H1 (cell line): ENCODE data around the gene RAB40B. TPM values are rescaled to one million over a fixed set of nuclear protein-coding genes. Genes with fewer than 3 reads are reported as not detected.

Experiments used
- CBX5 ChIP-seq: fragments of 300-800, 300-1000 bp; sonication (generic); IDR thresholded peaks from 2 replicates; pipeline ENCODE4 v1.7.1; 2016; ENCODE audit warnings: antibody characterized with exemption, low read length, low read depth
- CHD7 ChIP-seq: fragments of 300-600 bp; sonication (generic); IDR thresholded peaks from 2 replicates; pipeline ENCODE4 v1.7.1; 2012; ENCODE audit warnings: low read length, moderate library complexity, mild to moderate bottlenecking, inconsistent platforms; ENCODE audit not compliant: insufficient replicate concordance
- HDAC2 ChIP-seq, 2 experiments: fragments of 300-600 bp in 1 of 2; sonication (generic) in 1 of 2; IDR thresholded peaks; 2 replicates each; pipeline ENCODE4 v1.6.1; 2011 to 2012; ENCODE audit warnings: low read depth in 2 of 2, low read length in 2 of 2, mild to moderate bottlenecking in 2 of 2, moderate library complexity in 2 of 2, borderline replicate concordance in 1 of 2, inconsistent platforms in 1 of 2
- JUN ChIP-seq: IDR thresholded peaks from 2 replicates; pipeline ENCODE4 v1.6.1; 2011; ENCODE audit warnings: low read depth, mild to moderate bottlenecking, improper control_type of control experiment, low read length
- RXRA ChIP-seq: IDR thresholded peaks from 2 replicates; pipeline ENCODE4 v1.6.1; 2011; ENCODE audit warnings: low read depth, mild to moderate bottlenecking, low read length, moderate library complexity; ENCODE audit not compliant: insufficient read depth
- SAP30 ChIP-seq: fragments of 300-600 bp; sonication (generic); IDR thresholded peaks from 2 replicates; pipeline ENCODE4 v1.7.1; 2012; ENCODE audit warnings: low read length, moderate library complexity, mild to moderate bottlenecking, inconsistent platforms; ENCODE audit not compliant: insufficient read depth, insufficient replicate concordance
- SP1 ChIP-seq: IDR thresholded peaks from 2 replicates; pipeline ENCODE4 v1.6.1; 2011; ENCODE audit warnings: low read depth, low read length
- SRF ChIP-seq: IDR thresholded peaks from 2 replicates; pipeline ENCODE4 v1.6.1; 2011; ENCODE audit warnings: mild to moderate bottlenecking, low read depth, low read length, moderate library complexity
- TCF12 ChIP-seq: IDR thresholded peaks from 2 replicates; pipeline ENCODE4 v1.6.1; 2011; ENCODE audit warnings: low read depth, mild to moderate bottlenecking, low read length
- polyA plus RNA-seq, 7 experiments: library from polyadenylated mRNA; depleted of rRNA in 3 of 7; stranded (reverse) in 5 of 7; unstranded in 2 of 7; fragments of >200 nt in 5 of 7; fragments of 200-250 nt in 2 of 7; gene quantifications; 1 replicate in 5 of 7; 2 replicates in 1 of 7; 4 replicates in 1 of 7; pipeline versions ENCODE4 v1.2.1 to v1.2.3, GENCODE V29; 2011 to 2013; ENCODE audit warnings: missing spikeins in 2 of 7, mixed read lengths in 2 of 7
- total RNA-seq: library from RNA; stranded (reverse); fragmentation: NEBNext Ultra II Directional; extraction: Animal tissue kit (Norgen Biotek cat#: 25700); gene quantifications from 2 replicates; pipeline ENCODE4 v1.2.1, GENCODE V29; 2021

RAB40B gene
- total and polyA plus RNA-seq, 2 of the 8 experiments (the other 6 are each of a cell fraction or from before 2014, with no cell fraction given) = 3.1 to 4.6 TPM

DNA sequence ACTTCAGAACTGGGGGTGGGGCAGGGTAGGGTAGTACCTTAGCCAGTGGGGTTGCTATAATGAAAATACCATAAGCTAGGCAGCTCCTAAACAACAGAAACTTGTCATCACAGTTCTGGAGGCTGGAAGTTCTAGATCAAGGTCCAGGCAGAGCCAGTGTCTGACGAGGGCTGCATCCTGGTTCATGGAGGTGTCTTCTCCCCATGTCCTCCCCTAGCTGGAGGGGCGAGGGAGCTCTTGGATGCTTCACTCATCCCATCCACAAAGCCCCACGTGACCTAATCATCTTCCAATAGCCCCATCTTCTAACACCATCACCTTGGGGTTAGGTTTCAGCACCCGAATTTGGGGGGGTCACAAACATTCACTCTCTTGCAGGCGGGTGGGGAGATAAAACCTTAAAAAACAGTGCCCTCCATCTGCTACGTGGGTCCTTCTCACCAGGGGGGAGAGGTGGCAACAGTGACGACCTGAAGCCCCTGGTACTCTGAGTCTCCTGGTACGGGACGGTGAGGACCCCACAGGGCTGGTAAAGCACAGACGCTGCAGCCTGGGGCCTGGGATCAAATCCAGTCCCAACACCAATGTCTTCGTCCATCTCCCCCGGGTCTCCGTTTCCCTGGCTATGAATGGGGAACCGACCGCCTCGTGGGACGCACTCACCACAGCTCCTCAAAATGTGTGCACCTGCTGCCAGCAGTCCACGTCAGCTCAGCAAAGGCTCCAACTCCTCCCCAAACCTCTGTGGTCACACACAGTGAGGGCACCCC lies 22.8 kb downstream of the RAB40B start (continued):
- TF ChIP-seq CHD7 = no peak
- no peak for TF ChIP-seq TCF12
- no peak for TF ChIP-seq CBX5
- no peak for TF ChIP-seq SAP30
- no peak for TF ChIP-seq HDAC2 (IDR thresholded peaks at IDR 0.05; ENCODE audit: borderline replicate concordance in 1 of 2, low read depth in 2 of 2, low read length in 2 of 2)
- TF ChIP-seq SRF = no peak
- TF ChIP-seq RXRA = no peak
- TF ChIP-seq SP1 = no peak
- TF ChIP-seq JUN = no peak
